Measurements from ENCODE around the gene UBR1.
"Not testable (repeated sequence)": the region's sequence is repeated elsewhere in the genome, so short reads cannot be mapped to it uniquely, and the experiment has no call there.

Gene UBR1

DNA sequence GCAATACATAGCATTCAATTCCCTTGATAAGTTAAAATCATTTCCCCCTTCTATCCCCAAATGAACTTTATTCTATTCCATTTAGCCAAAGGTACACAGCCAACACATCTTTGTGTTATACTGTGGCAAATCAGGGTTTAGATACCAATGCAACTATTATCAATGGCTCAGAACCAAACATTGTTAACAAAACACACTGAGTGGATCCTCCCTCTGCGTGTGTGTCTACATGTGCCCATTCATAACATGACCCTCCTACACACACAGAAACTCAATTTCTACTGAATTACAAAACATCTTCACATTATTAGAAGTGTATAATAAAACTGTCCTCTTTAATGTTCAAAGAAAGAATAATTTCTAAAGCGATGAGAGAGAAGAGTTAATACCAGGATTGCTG, 186.5 kb downstream of the UBR1 start:
- Mint-ChIP-seq H3K4me1 (ENCODE audit: low read depth) (peaks cover 36% of the 10 kb centered on the region), H3K9me3 (no peaks in the 10 kb centered on the region), H3K4me3 (peak overlapping the region; percentile 98), H3K36me3 (ENCODE audit: low read depth) (peaks cover 3% of the 10 kb centered on the region), H3K27me3 (ENCODE audit: low read depth) (no peaks in the 10 kb centered on the region), H3K27ac (no peak overlapping the region)
- DNase-seq (ENCODE audit: low spot score): no peak

DNA sequence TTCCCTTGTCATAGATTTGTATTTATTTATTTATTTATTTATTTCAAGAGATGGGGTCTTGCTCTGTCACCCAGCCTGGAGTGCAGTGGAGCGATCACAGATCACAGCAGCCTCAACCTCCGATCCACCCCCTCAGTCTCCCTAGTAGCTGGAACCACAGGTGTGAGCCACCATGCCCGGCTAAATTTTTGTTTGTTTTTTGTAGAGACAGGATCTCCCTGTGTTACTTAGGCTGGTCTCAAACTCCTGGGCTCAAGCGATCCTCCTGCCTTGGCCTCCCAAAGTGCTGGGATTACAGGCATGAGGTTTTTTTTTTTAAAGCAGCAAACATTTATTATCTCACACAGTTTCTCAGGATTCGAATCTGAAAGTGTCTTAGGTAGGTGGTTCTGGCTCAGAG, 187.8 kb downstream of the UBR1 start:
- Mint-ChIP-seq H3K27me3 (ENCODE audit: low read depth) (no peaks in the 10 kb centered on the region), H3K4me1 (ENCODE audit: low read depth) (peaks cover 36% of the 10 kb centered on the region), H3K9me3 (no peaks in the 10 kb centered on the region), H3K4me3 (peak overlapping the region; percentile 7), H3K36me3 (ENCODE audit: low read depth) (peaks cover 3% of the 10 kb centered on the region), H3K27ac (no peak overlapping the region)
- no peak for DNase-seq (ENCODE audit: low spot score)

DNA sequence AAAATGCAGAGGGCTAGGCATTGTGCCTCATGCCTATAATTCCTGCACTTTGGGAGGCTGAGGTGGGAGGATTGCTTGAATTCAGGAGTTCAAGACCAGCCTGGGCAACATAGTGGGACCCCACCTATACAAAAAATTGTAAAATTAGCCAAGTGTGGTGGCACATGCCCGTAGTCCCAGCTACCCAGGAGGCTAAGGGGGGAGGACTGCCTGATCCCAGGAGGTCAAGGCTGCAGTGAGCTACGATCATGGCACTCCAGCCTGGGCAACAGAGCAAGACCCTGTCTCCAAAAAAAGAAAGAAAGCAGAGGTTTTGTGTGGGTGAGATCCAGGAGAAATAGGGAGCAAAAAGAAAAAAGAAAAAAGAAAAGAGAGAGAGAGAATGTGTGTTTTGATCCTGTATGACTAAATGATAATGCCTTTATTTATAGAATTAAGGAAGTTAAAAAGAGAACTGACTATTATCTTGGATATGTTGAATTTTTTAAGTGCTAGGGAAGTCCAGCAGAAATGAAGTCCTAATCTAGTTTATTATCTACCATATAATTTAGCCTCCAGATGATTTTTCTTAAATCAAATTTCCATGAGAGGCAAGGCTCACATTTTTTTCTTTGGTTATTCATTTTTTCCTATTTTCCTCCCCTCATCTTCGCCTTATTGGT, 190.1 kb downstream of the UBR1 start:
- Mint-ChIP-seq H3K27ac (no peak overlapping the region), H3K36me3 (ENCODE audit: low read depth) (peaks cover 3% of the 10 kb centered on the region), H3K4me1 (ENCODE audit: low read depth) (peaks cover 27% of the 10 kb centered on the region), H3K27me3 (ENCODE audit: low read depth) (no peaks in the 10 kb centered on the region), H3K9me3 (no peaks in the 10 kb centered on the region), H3K4me3 (no peak overlapping the region)
- no peak for DNase-seq (ENCODE audit: low spot score)

DNA sequence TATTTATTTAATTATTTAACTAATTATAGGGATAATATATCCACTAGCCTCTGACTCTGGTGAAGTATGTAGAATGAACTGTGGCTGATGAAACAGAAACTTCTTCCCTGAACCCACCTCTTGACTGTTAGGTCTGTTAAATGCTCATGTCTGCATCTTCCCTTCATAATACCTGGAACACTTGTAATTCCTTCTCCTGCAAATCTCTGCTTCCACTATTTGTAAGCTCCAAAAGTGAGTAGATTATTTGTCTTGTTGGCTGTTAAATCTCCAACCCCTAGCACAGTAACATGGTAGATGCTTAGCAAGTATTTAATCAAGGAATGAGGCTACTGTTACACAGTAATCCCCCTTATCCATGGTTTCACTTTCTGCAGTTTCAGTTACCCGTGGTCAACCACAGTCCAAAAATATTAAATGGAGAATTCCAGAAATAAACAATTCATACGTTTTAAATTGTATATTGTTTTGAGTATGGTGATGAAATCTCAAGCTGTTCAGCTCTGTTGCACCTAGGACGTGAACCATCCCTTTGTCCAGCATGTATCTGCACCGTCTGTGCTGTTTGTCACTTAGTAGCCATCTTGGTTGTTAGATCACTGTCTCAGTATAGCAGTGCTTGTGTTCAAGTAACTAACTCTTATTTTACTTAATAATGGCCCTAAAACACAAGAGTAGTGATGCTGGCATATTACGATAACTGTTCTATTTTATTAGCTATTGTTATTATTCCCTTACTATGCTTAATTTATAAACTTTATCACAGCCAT, 190.9 kb downstream of the UBR1 start:
- H3K9me3 Mint-ChIP-seq: no peaks in the 10 kb centered on the region
- H3K36me3 Mint-ChIP-seq (ENCODE audit: low read depth): peaks cover 2% of the 10 kb centered on the region
- H3K4me1 Mint-ChIP-seq (ENCODE audit: low read depth): peaks cover 26% of the 10 kb centered on the region
- no peak overlapping the region for H3K27ac Mint-ChIP-seq
- no peaks in the 10 kb centered on the region for H3K27me3 Mint-ChIP-seq (ENCODE audit: low read depth)
- no peak overlapping the region for H3K4me3 Mint-ChIP-seq
- no peak for DNase-seq (ENCODE audit: low spot score)

DNA sequence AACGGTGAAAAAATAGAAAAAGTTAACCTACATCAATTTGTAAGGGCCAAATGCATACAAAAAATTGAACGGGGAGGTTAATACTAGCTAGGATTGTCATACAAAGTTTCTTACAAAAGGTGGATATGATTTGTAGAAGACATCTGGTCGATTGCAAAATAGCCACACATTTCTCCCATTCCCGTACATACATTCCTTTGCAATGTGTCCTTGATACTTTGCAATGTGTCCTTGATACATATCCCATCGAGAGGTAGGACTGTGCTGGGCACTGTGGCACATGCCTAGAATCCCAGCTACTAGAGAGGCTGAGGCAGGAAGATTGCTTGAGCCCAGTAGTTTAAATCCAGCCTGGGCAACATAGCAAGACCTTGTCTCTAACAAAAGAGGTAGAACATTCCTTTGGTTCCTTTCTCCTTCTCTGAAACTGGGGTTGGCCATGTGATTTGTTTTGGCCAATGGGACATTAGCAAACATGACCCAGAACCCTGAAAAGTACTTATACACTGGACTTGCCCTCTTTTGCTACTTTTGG, 194.7 kb downstream of the UBR1 start:
- H3K4me1 Mint-ChIP-seq (ENCODE audit: low read depth): peaks cover 9% of the 10 kb centered on the region
- H3K27ac Mint-ChIP-seq: no peak overlapping the region
- no peaks in the 10 kb centered on the region for H3K9me3 Mint-ChIP-seq
- no peak for DNase-seq (ENCODE audit: low spot score)
- no peaks in the 10 kb centered on the region for H3K27me3 Mint-ChIP-seq (ENCODE audit: low read depth)
- no peak overlapping the region for H3K4me3 Mint-ChIP-seq
- H3K36me3 Mint-ChIP-seq (ENCODE audit: low read depth): peaks cover 4% of the 10 kb centered on the region

DNA sequence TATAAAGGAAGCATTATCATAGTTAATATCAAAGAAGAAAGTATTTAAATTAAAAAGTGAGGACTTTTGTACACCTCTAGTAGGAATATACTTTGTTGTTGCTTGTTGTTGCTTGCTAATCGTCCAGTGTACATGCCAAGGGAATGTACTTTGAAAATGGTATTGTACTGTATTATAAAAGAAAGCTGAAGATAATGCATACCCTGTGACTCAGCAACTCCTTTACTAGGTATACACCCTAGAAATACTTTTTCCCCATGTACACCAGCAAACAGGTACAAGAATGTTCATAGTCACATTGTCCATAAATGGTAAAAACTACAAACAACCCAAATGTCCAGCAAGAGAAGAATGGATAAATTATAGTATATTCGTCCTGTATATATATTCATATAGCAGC, 197.3 kb downstream of the UBR1 start:
- Mint-ChIP-seq H3K9me3 (no peaks in the 10 kb centered on the region), H3K27ac (no peak overlapping the region), H3K27me3 (ENCODE audit: low read depth) (no peaks in the 10 kb centered on the region), H3K36me3 (ENCODE audit: low read depth) (peaks cover 4% of the 10 kb centered on the region), H3K4me3 (no peak overlapping the region), H3K4me1 (ENCODE audit: low read depth) (peaks cover 1% of the 10 kb centered on the region)
- no peak for DNase-seq (ENCODE audit: low spot score)

DNA sequence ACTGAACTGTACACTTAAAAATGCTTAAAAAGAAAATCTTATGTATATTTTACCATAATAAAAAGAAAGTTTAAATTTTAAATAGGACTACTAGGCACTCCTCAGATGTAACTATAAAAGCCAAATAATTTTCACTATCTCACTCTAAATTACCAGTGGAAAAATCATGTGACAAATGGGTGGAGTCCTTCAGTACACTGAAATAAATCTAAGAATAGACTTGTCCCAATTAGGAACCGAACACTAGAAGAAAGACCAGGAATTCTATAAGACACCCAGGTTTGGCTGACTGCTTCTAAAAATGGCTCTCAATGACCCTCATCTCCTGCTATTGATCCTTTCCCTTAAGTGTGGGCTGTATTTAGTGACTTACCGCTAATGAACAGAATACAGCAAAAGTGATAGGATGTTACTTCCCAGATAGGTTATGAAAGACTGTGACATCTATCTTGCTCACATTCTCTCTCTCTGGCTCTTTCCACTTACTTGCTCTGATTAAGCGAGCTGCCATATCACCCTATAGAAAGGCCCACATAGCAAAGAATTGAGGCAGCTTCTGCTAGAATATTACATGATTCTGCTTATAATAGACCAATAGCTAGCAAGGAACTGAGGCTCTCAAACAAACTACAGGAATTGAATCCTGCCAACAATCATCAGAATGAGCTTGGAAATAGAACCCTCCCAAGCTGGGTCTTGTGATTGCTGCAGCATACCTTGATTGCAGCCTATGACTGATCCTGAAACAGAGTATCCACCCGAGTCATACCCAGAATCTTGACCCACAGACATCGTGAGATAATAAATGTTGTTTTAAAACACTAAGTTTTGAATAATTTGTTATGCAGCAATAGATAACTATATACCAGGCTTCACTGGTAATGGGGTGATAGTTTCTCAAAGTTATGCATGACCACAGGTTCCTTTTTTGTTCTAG, 202.2 kb downstream of the UBR1 start:
- no peaks in the 10 kb centered on the region for H3K4me1 Mint-ChIP-seq (ENCODE audit: low read depth)
- peaks cover 4% of the 10 kb centered on the region for H3K36me3 Mint-ChIP-seq (ENCODE audit: low read depth)
- no peaks in the 10 kb centered on the region for H3K9me3 Mint-ChIP-seq
- DNase-seq (ENCODE audit: low spot score): no peak
- no peak overlapping the region for H3K27ac Mint-ChIP-seq
- no peak overlapping the region for H3K4me3 Mint-ChIP-seq
- H3K27me3 Mint-ChIP-seq (ENCODE audit: low read depth): no peaks in the 10 kb centered on the region

DNA sequence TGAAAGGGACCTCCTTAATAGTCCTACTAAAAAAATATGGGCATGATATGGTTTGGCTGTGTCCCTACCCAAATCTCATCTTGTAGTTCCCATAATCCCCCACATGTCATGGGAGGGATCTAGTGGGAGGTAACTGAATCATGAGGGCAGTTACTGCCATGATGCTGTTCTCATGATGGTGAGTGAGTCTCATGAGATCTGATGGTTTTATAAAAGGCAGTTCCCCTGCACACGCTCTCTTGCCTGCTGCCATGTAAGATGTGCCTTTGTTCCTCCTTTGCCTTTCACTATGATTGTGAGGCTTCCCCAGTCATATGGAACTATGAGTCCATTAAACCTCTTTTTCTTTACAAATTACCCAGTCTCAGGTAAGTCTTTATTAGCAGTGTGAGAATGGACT, 211.9 kb downstream of the UBR1 start:
- not testable (repeated sequence) for H3K4me3 Mint-ChIP-seq; H3K27me3 Mint-ChIP-seq (ENCODE audit: low read depth); H3K36me3 Mint-ChIP-seq (ENCODE audit: low read depth); DNase-seq (ENCODE audit: low spot score); H3K27ac Mint-ChIP-seq; H3K4me1 Mint-ChIP-seq (ENCODE audit: low read depth)
- H3K9me3 Mint-ChIP-seq: peaks cover 11% of the 10 kb centered on the region

Data from T-helper 2 cell treated with Interferon-gamma antibody and Interleukin-4, amounts not matched to agents 5 μg/mL and 100 μg/mL, for 36 hours (primary cell).